MM.1S (cell line): ENCODE measurements around the gene EP400.

Experiments
- DNase-seq: peaks from one replicate; pipeline ENCODE4 v3.0.0-alpha.2; 2015
- H2AFZ ChIP-seq: fragments of 300-600 bp; sonication (generic); 2 replicates; pipeline ENCODE4 v1.6.0; 2016; ENCODE audit warnings: antibody characterized with exemption, low read length
- H3F3A ChIP-seq: fragments of 300-600 bp; sonication (generic); 2 replicates; pipeline ENCODE4 v1.6.1; 2016; ENCODE audit warnings: mild to moderate bottlenecking, antibody characterized with exemption, low read length, moderate library complexity, mixed read lengths; ENCODE audit not compliant: insufficient read depth
- H3K27ac ChIP-seq: fragments of 300-600 bp; sonication (generic); 2 replicates; pipeline ENCODE4 v1.5.1; 2016; ENCODE audit warnings: mild to moderate bottlenecking, low read length
- H3K27me3 ChIP-seq: fragments of 300-600 bp; sonication (generic); replicated peaks from 2 replicates; pipeline ENCODE4 v1.6.0; 2016; ENCODE audit warnings: low read length; ENCODE audit not compliant: insufficient read depth
- H3K36me3 ChIP-seq: fragments of 300-600 bp; sonication (generic); replicated peaks from 2 replicates; pipeline ENCODE4 v1.6.1; 2016; ENCODE audit warnings: mild to moderate bottlenecking, low read length, mixed read lengths; ENCODE audit not compliant: insufficient read depth
- H3K4me1 ChIP-seq: fragments of 300-600 bp; sonication (generic); 2 replicates; pipeline ENCODE4 v1.6.1; 2016; ENCODE audit warnings: low read length, mixed read lengths
- H3K4me2 ChIP-seq: fragments of 300-600 bp; sonication (generic); 2 replicates; pipeline ENCODE4 v1.6.0; 2016; ENCODE audit warnings: low read depth, low read length
- H3K4me3 ChIP-seq: fragments of 300-600 bp; sonication (generic); 2 replicates; pipeline ENCODE4 v1.5.1; 2016; ENCODE audit warnings: low read length, mixed read lengths
- H3K79me2 ChIP-seq: fragments of 300-600 bp; sonication (generic); 2 replicates; pipeline ENCODE4 v1.6.1; 2016; ENCODE audit warnings: mixed run types, low read length, mixed read lengths
- H3K9ac ChIP-seq: fragments of 300-600 bp; sonication (generic); 2 replicates; pipeline ENCODE4 v1.6.1; 2016; ENCODE audit warnings: low read length, mixed read lengths
- H3K9me2 ChIP-seq: fragments of 300-600 bp; sonication (generic); replicated peaks from 2 replicates; pipeline ENCODE4 v1.6.1; 2016; ENCODE audit warnings: mild to moderate bottlenecking, low read length, mixed read lengths; ENCODE audit not compliant: insufficient read depth
- H3K9me3 ChIP-seq: fragments of 300-600 bp; sonication (generic); replicated peaks from 2 replicates; pipeline ENCODE4 v1.6.1; 2016; ENCODE audit warnings: mild to moderate bottlenecking, low read length, mixed read lengths; ENCODE audit not compliant: insufficient read depth
- H4K20me1 ChIP-seq: fragments of 300-600 bp; sonication (generic); 2 replicates; pipeline ENCODE4 v1.6.1; 2016; ENCODE audit warnings: mild to moderate bottlenecking, low read length, moderate library complexity, mixed read lengths; ENCODE audit not compliant: insufficient read depth
- CTCF ChIP-seq: fragments of 300-600 bp; sonication (generic); IDR thresholded peaks from 2 replicates; pipeline ENCODE4 v1.5.1; 2016; ENCODE audit warnings: antibody characterized with exemption, low read length, mixed read lengths
- EZH2 ChIP-seq: fragments of 300-600 bp; sonication (generic); optimal IDR thresholded peaks from 2 replicates; pipeline ENCODE3; 2017; ENCODE audit warnings: low read depth, mild to moderate bottlenecking, antibody characterized with exemption, low read length, mixed read lengths
- EZH2phosphoT487 ChIP-seq: fragments of 300-600 bp; sonication (generic); IDR thresholded peaks from 2 replicates; pipeline ENCODE4 v1.6.1; 2018; ENCODE audit warnings: antibody characterized with exemption, low read length

Gene EP400

DNA sequence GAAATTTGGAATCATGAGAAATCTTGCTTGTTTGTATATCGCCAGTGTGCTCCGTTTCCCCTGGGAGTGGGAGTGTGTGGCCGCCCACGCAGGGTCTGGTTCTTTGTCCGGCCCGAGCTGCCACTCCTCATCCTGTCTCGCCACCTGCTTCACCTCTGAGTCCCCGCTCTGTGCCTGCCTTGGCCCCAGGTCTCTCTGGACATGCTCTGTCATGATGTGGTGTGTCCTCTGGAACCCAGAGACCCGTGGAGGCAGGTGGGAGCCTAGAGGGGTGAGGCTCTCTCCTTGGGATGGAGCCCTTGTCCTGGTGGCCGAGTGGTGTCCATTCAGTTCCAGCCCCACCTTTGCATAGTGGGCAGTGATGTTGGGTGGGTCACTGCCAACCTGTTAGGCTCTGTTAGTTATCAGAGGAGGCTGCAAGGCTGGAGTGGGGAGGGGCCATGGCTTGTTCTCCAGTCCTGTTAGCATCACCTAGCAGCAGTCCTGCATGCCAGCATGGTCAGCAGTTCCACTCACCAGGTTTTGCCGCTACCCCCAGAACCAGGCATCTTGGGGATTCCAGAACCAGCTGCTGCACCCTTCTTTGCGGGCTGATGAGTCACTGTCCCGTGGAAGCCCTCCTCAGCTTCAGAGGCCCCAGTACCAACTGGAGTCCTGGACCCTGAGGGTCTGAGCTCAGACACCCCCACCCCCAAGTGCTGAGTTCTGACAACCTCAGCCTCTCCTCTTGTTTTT lies 76.5 kb downstream of the EP400 start:
- H2AFZ ChIP-seq = no peak overlapping the region
- H3K36me3 ChIP-seq = no peaks in the 10 kb centered on the region
- TF ChIP-seq EZH2phosphoT487 = no peak
- TF ChIP-seq CTCF = no peak
- TF ChIP-seq EZH2 = no peak
- H3K4me3 ChIP-seq = no peak overlapping the region
- no peaks in the 10 kb centered on the region for H3K4me1 ChIP-seq
- H3K27ac ChIP-seq = no peak overlapping the region
- no peaks in the 10 kb centered on the region for H4K20me1 ChIP-seq
- no peak for DNase-seq
- H3K79me2 ChIP-seq = no peaks in the 10 kb centered on the region
- no peaks in the 10 kb centered on the region for H3F3A ChIP-seq
- no peaks in the 10 kb centered on the region for H3K9me3 ChIP-seq
- H3K4me2 ChIP-seq = no peak overlapping the region
- no peaks in the 10 kb centered on the region for H3K27me3 ChIP-seq
- no peaks in the 10 kb centered on the region for H3K9me2 ChIP-seq
- H3K9ac ChIP-seq = no peak overlapping the region

GRCh38 chr12:132026796-132027500 lies 77.2 kb downstream of the EP400 start:
- Histone ChIP-seq H3K4me2 (no peak overlapping the region), H3K27me3 (no peaks in the 10 kb centered on the region), H3K36me3 (no peaks in the 10 kb centered on the region), H3F3A (no peaks in the 10 kb centered on the region), H3K4me1 (no peaks in the 10 kb centered on the region), H4K20me1 (no peaks in the 10 kb centered on the region), H3K9me3 (no peaks in the 10 kb centered on the region), H2AFZ (no peak overlapping the region), H3K27ac (no peak overlapping the region), H3K4me3 (no peak overlapping the region), H3K9me2 (no peaks in the 10 kb centered on the region), H3K9ac (no peak overlapping the region), H3K79me2 (no peaks in the 10 kb centered on the region)
- DNase-seq = no peak
- no peak for TF ChIP-seq CTCF
- no peak for TF ChIP-seq EZH2phosphoT487
- no peak for TF ChIP-seq EZH2

- Histone ChIP-seq H2AFZ (no peak overlapping the region), H3K4me2 (no peak overlapping the region), H3F3A (no peaks in the 10 kb centered on the region), H3K79me2 (no peaks in the 10 kb centered on the region), H3K27ac (no peak overlapping the region), H3K9me2 (no peaks in the 10 kb centered on the region), H3K9me3 (no peaks in the 10 kb centered on the region), H3K4me1 (no peaks in the 10 kb centered on the region), H3K36me3 (no peaks in the 10 kb centered on the region), H3K9ac (no peak overlapping the region), H3K4me3 (no peak overlapping the region), H3K27me3 (no peaks in the 10 kb centered on the region), H4K20me1 (no peaks in the 10 kb centered on the region)
- TF ChIP-seq EZH2 (no peak), CTCF (no peak)
- no peak for DNase-seq
Measured at GRCh38 chr12:132027636-132028035, 77.9 kb downstream of the EP400 start.
